Skin epidermis (tissue), 12 donors: ENCODE measurements around the gene UBE2L6.
A peak's percentile ranks its signal among the peaks of the same experiment; 100 is the strongest.

Experiments used
- H3K27ac ChIP-seq, 21 experiments: fragments of 200-600 bp; sonication (generic) in 11 of 21; one replicate each; pipeline ENCODE4 v1.5.0; 2020; ENCODE audit warnings: mild to moderate bottlenecking in 3 of 21, inconsistent platforms in 2 of 21, moderate library complexity in 2 of 21
- H3K4me3 ChIP-seq, 7 experiments: fragments of 200-600 bp; sonication (generic) in 2 of 7; one replicate each; pipeline ENCODE4 v1.5.0; 2020; ENCODE audit warnings: inconsistent platforms in 2 of 7, mild to moderate bottlenecking in 2 of 7, moderate library complexity in 1 of 7

The UBE2L6 gene

GRCh38 chr11:57571606-57572005 is 4.1 kb upstream of the UBE2L6 start:
- Histone ChIP-seq H3K4me3 (no peak overlapping the region), H3K27ac (no peak overlapping the region)

GRCh38 chr11:57568330-57568766 is 876 bp upstream of the UBE2L6 start:
- H3K27ac ChIP-seq: peak overlapping the region in 19 of 21 experiments; percentile 9 to 98 (median 84)

GRCh38 chr11:57566905-57567514 is 462 bp downstream of the UBE2L6 start:
- H3K27ac ChIP-seq: peak overlapping the region; percentile 41 to 98 (median 84)
- H3K4me3 ChIP-seq: peak overlapping the region; percentile 53 to 95 (median 83)

More at GRCh38 chr11:57568330-57568766, 876 bp upstream of the UBE2L6 start:
- H3K4me3 ChIP-seq: peak overlapping the region; percentile 53 to 95 (median 83)

GRCh38 chr11:57566005-57566904 is 1.2 kb downstream of the UBE2L6 start:
- H3K27ac ChIP-seq: peak overlapping the region in 20 of 21 experiments; percentile 41 to 98 (median 84)
- peak overlapping the region; percentile 53 to 95 (median 83) for H3K4me3 ChIP-seq

GRCh38 chr11:57562596-57562995 is 4.9 kb downstream of the UBE2L6 start:
- no peak overlapping the region for H3K27ac ChIP-seq
- H3K4me3 ChIP-seq: no peak overlapping the region

- Histone ChIP-seq H3K27ac (no peak overlapping the region), H3K4me3 (no peak overlapping the region)
Measured at GRCh38 chr11:57560146-57560545, 7.3 kb downstream of the UBE2L6 start.

GRCh38 chr11:57556041-57556440 is 11.4 kb downstream of the UBE2L6 start:
- no peak overlapping the region for H3K4me3 ChIP-seq
- no peak overlapping the region for H3K27ac ChIP-seq

- no peak overlapping the region for H3K27ac ChIP-seq
- no peak overlapping the region for H3K4me3 ChIP-seq
Measured at GRCh38 chr11:57555393-57555792, 12.1 kb downstream of the UBE2L6 start.

GRCh38 chr11:57552479-57552878 is 15.0 kb downstream of the UBE2L6 start:
- H3K27ac ChIP-seq: no peak overlapping the region
- no peak overlapping the region for H3K4me3 ChIP-seq

- Histone ChIP-seq H3K27ac (no peak overlapping the region), H3K4me3 (no peak overlapping the region)
Measured at GRCh38 chr11:57551941-57552340, 15.5 kb downstream of the UBE2L6 start.

- Histone ChIP-seq H3K27ac (no peak overlapping the region), H3K4me3 (no peak overlapping the region)
Measured at GRCh38 chr11:57549983-57550382, 17.5 kb downstream of the UBE2L6 start.

- H3K27ac ChIP-seq: peak overlapping the region in 3 of 21 experiments; percentile 3 to 12 (median 11)
- no peak overlapping the region for H3K4me3 ChIP-seq
Measured at GRCh38 chr11:57547854-57548377, 19.6 kb downstream of the UBE2L6 start.

GRCh38 chr11:57546869-57547475 is 20.5 kb downstream of the UBE2L6 start:
- peak overlapping the region in 1 of 21 experiments; percentile 17 for H3K27ac ChIP-seq
- H3K4me3 ChIP-seq: no peak overlapping the region

- H3K27ac ChIP-seq: no peak overlapping the region
Measured at GRCh38 chr11:57546451-57546850, 21.0 kb downstream of the UBE2L6 start.

GRCh38 chr11:57545883-57546282 is 21.6 kb downstream of the UBE2L6 start:
- no peak overlapping the region for H3K27ac ChIP-seq
- H3K4me3 ChIP-seq: no peak overlapping the region

More at GRCh38 chr11:57546451-57546850, 21.0 kb downstream of the UBE2L6 start:
- H3K4me3 ChIP-seq: no peak overlapping the region

GRCh38 chr11:57544566-57544965 is 22.9 kb downstream of the UBE2L6 start:
- Histone ChIP-seq H3K4me3 (no peak overlapping the region), H3K27ac (no peak overlapping the region)

- no peak overlapping the region for H3K4me3 ChIP-seq
- H3K27ac ChIP-seq: no peak overlapping the region
Measured at GRCh38 chr11:57543593-57543992, 23.9 kb downstream of the UBE2L6 start.

GRCh38 chr11:57542582-57542981 is 24.9 kb downstream of the UBE2L6 start:
- H3K4me3 ChIP-seq: no peak overlapping the region
- no peak overlapping the region for H3K27ac ChIP-seq

GRCh38 chr11:57541169-57541568 is 26.3 kb downstream of the UBE2L6 start:
- H3K4me3 ChIP-seq: no peak overlapping the region
- no peak overlapping the region for H3K27ac ChIP-seq

- no peak overlapping the region for H3K4me3 ChIP-seq
- no peak overlapping the region for H3K27ac ChIP-seq
Measured at GRCh38 chr11:57539342-57539741, 28.1 kb downstream of the UBE2L6 start.
